ENCODE measurements around the gene TTC17.
"Not testable (repeated sequence)": the region's sequence is repeated elsewhere in the genome, so short reads cannot be mapped to it uniquely, and the experiment has no call there.

DNA sequence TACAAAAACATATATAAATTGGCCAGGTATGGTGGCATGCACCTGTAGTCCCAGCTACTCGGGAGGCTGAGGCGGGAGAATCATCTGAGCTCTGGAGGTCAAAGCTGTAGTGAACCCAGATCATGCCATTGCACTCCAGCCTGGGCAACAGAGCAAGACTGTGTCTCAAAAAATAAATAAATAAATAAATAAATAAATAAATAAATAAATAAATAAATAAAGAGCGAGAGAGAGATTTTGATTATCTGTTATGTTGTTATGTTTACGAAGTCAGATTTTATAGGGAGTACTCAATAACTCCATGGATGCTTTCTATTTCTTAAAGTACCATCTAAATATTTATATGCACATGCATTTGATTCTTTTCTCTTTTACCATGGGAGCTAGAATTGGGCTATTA, 43.1 kb downstream of the TTC17 start:
- TF ChIP-seq, protein P1, sequence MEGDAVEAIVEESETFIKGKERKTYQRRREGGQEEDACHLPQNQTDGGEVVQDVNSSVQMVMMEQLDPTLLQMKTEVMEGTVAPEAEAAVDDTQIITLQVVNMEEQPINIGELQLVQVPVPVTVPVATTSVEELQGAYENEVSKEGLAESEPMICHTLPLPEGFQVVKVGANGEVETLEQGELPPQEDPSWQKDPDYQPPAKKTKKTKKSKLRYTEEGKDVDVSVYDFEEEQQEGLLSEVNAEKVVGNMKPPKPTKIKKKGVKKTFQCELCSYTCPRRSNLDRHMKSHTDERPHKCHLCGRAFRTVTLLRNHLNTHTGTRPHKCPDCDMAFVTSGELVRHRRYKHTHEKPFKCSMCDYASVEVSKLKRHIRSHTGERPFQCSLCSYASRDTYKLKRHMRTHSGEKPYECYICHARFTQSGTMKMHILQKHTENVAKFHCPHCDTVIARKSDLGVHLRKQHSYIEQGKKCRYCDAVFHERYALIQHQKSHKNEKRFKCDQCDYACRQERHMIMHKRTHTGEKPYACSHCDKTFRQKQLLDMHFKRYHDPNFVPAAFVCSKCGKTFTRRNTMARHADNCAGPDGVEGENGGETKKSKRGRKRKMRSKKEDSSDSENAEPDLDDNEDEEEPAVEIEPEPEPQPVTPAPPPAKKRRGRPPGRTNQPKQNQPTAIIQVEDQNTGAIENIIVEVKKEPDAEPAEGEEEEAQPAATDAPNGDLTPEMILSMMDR (IDR thresholded peaks at IDR 0.05) = not testable (repeated sequence)
- not testable (repeated sequence) for TF ChIP-seq ZFX (IDR thresholded peaks at IDR 0.05; ENCODE audit: borderline replicate concordance)

Data from 22Rv1 (cell line).